22Rv1 (cell line): Measurements from ENCODE around the gene PHF5A.

Experiments used
- ZFX ChIP-seq: fragments of 450-650 bp; IDR thresholded peaks from 2 replicates; pipeline ENCODE4 v1.6.1; 2017; ENCODE audit warnings: antibody characterized with exemption, borderline replicate concordance
- TF ChIP-seq, protein P1 (sequence below): fragments of 450-650 bp; IDR thresholded peaks from 2 replicates; pipeline ENCODE4 v1.5.1; 2017; ENCODE audit warnings: mild to moderate bottlenecking

DNA sequence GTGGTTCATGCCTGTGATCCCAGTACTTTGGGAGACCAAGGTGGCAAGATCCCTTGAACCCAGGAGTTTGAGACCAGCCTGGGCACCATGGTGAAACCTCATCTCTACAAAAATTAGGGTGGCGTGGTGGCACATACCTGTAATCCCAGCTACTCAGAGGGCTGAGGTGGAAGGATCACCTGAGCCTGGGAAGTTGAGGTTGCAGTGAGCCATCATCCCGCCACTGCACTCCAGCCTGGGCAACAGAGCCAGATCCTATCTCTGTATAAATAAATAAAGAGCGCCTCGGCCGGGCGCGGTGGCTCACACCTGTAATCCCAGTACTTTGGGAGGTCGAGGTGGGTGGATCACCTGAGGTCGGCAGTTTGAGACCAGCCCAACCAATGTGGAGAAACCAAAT lies 49.8 kb downstream of the PHF5A start:
- TF ChIP-seq, protein P1, sequence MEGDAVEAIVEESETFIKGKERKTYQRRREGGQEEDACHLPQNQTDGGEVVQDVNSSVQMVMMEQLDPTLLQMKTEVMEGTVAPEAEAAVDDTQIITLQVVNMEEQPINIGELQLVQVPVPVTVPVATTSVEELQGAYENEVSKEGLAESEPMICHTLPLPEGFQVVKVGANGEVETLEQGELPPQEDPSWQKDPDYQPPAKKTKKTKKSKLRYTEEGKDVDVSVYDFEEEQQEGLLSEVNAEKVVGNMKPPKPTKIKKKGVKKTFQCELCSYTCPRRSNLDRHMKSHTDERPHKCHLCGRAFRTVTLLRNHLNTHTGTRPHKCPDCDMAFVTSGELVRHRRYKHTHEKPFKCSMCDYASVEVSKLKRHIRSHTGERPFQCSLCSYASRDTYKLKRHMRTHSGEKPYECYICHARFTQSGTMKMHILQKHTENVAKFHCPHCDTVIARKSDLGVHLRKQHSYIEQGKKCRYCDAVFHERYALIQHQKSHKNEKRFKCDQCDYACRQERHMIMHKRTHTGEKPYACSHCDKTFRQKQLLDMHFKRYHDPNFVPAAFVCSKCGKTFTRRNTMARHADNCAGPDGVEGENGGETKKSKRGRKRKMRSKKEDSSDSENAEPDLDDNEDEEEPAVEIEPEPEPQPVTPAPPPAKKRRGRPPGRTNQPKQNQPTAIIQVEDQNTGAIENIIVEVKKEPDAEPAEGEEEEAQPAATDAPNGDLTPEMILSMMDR, result no peak
- no peak for TF ChIP-seq ZFX
